ENCODE data around the gene CANT1. TPM values are rescaled to one million over a fixed set of nuclear protein-coding genes. Genes with fewer than 3 reads are reported as not detected.
A peak's percentile ranks its signal among the peaks of the same experiment; 100 is the strongest.
"Not testable (repeated sequence)": the region's sequence is repeated elsewhere in the genome, so short reads cannot be mapped to it uniquely, and the experiment has no call there.

Gene CANT1
- polyA plus RNA-seq, 4 donors = 16.8 to 90.5 (median 42.3) TPM

DNA sequence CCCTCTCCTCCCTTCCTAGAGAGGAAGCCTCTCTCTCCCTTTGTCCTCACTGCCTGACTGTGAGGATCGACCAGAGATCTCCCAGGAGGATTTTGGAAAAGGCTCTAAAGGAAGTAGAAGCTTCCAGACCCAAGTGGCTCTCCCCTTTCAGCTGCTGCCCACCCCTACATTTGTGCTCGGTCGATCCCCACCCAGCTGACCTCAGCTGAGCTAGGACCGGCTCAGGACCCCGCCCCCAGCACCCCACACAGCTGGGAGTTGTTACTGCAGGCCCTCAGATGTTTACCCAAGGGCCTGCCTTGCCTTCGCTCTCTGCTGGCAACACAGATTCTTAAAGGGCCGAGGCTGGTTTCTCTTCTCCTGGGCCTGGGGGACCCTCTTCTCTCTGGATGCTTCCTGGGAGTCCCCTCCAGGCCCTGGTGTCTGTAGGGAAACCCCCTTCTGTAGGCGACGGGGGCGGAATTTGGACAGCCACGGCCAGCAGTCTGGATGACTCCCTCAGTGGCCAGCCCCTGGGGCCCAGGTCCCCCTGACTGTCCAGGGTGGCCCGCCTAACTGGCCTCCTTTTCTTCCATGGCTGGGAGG, 57.5 kb downstream of the CANT1 start:
- peak in 1 of 2 donors; percentile 63 for DNase-seq
- 42 to 65% (median 53%) methylated on average over 11 to 12 of the region's 12 CpGs for WGBS, 3 donors
- no peak for FAIRE-seq
- H3K4me1 ChIP-seq (ENCODE audit: control insufficient read depth in 3 of 3, insufficient read depth in 2 of 3, low read depth in 1 of 3, low read length in 2 of 3) = peaks cover 0 to 25% (median 2%) of the 10 kb centered on the region in 3 donors
- H3K27ac ChIP-seq (ENCODE audit: low read depth in 1 of 3, low read length in 2 of 3) = peak overlapping the region in 2 of 3 donors; percentile 52 to 68
- H3K27me3 ChIP-seq (ENCODE audit: control insufficient read depth in 3 of 3, insufficient read depth in 3 of 3, low read length in 3 of 3) = no peaks in the 10 kb centered on the region
- no peak overlapping the region for H3K4me3 ChIP-seq (ENCODE audit: low read depth in 1 of 3, low read length in 3 of 3)
- peaks cover 0 to 16% of the 10 kb centered on the region in 2 donors for H3K9me3 ChIP-seq (ENCODE audit: control insufficient read depth in 2 of 2, insufficient read depth in 1 of 2, low read depth in 1 of 2, low read length in 1 of 2)
- H3K36me3 ChIP-seq (ENCODE audit: control insufficient read depth in 3 of 3, insufficient read depth in 2 of 3, low read depth in 1 of 3, low read length in 3 of 3) = no peaks in the 10 kb centered on the region

GRCh38 chr17:78950870-78951269, 58.7 kb downstream of the CANT1 start:
- H3K4me3 ChIP-seq (ENCODE audit: low read depth in 1 of 3, low read length in 3 of 3) = no peak overlapping the region
- peaks cover 0 to 26% (median 2%) of the 10 kb centered on the region in 3 donors for H3K4me1 ChIP-seq (ENCODE audit: control insufficient read depth in 3 of 3, insufficient read depth in 2 of 3, low read depth in 1 of 3, low read length in 2 of 3)
- H3K36me3 ChIP-seq (ENCODE audit: control insufficient read depth in 3 of 3, insufficient read depth in 2 of 3, low read depth in 1 of 3, low read length in 3 of 3) = no peaks in the 10 kb centered on the region
- H3K9me3 ChIP-seq (ENCODE audit: control insufficient read depth in 2 of 2, insufficient read depth in 1 of 2, low read depth in 1 of 2, low read length in 1 of 2) = peaks cover 0 to 16% of the 10 kb centered on the region in 2 donors
- 87 to 90% (median 88%) methylated on average over 2 of the region's 2 CpGs for WGBS, 3 donors
- FAIRE-seq (no peak), DNase-seq (no peak)
- H3K27ac ChIP-seq (ENCODE audit: low read depth in 1 of 3, low read length in 2 of 3) = no peak overlapping the region
- no peaks in the 10 kb centered on the region for H3K27me3 ChIP-seq (ENCODE audit: control insufficient read depth in 3 of 3, insufficient read depth in 3 of 3, low read length in 3 of 3)

GRCh38 chr17:78947235-78948149, 62.1 kb downstream of the CANT1 start:
- no peak overlapping the region for H3K4me3 ChIP-seq (ENCODE audit: low read depth in 1 of 3, low read length in 3 of 3)
- H3K27me3 ChIP-seq (ENCODE audit: control insufficient read depth in 3 of 3, insufficient read depth in 3 of 3, low read length in 3 of 3) = no peaks in the 10 kb centered on the region
- H3K9me3 ChIP-seq (ENCODE audit: control insufficient read depth in 2 of 2, insufficient read depth in 1 of 2, low read depth in 1 of 2, low read length in 1 of 2) = peaks cover 0 to 16% of the 10 kb centered on the region in 2 donors
- WGBS, 3 donors = 31 to 61% (median 40%) methylated on average over 18 of the region's 18 CpGs
- H3K27ac ChIP-seq (ENCODE audit: low read depth in 1 of 3, low read length in 2 of 3) = peak overlapping the region in 2 of 3 donors; percentile 53 to 60
- no peaks in the 10 kb centered on the region for H3K36me3 ChIP-seq (ENCODE audit: control insufficient read depth in 3 of 3, insufficient read depth in 2 of 3, low read depth in 1 of 3, low read length in 3 of 3)
- DNase-seq (peak; percentile 71 to 78), FAIRE-seq (no peak)
- peaks cover 0 to 23% (median 2%) of the 10 kb centered on the region in 3 donors for H3K4me1 ChIP-seq (ENCODE audit: control insufficient read depth in 3 of 3, insufficient read depth in 2 of 3, low read depth in 1 of 3, low read length in 2 of 3)

DNA sequence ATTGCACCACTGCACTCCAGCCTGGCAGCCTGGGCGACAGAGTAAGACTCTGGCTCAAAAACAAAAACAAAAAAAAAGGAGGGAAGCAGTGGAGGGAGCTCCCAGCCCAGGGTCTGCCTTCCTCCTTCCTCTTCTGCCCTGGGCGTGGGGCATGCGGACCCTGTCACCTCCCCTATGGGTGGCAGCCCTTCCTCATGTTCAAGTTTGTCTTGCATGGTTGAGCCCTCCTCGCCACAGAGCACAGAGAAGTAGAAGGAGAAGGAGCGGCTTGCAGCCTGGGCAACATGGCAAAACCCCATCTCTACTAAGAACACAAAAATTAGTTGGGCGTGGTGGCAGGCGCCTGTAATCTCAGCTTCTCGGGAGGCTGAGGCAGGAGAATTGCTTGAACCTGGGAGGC, 62.9 kb downstream of the CANT1 start:
- Histone ChIP-seq H3K4me1 (ENCODE audit: control insufficient read depth in 3 of 3, insufficient read depth in 2 of 3, low read depth in 1 of 3, low read length in 2 of 3) (peaks cover 0 to 15% (median 0%) of the 10 kb centered on the region in 3 donors), H3K9me3 (ENCODE audit: control insufficient read depth in 2 of 2, insufficient read depth in 1 of 2, low read depth in 1 of 2, low read length in 1 of 2) (peaks cover 0 to 16% of the 10 kb centered on the region in 2 donors), H3K27ac (ENCODE audit: low read depth in 1 of 3, low read length in 2 of 3) (no peak overlapping the region), H3K36me3 (ENCODE audit: control insufficient read depth in 3 of 3, insufficient read depth in 2 of 3, low read depth in 1 of 3, low read length in 3 of 3) (no peaks in the 10 kb centered on the region), H3K27me3 (ENCODE audit: control insufficient read depth in 3 of 3, insufficient read depth in 3 of 3, low read length in 3 of 3) (no peaks in the 10 kb centered on the region), H3K4me3 (ENCODE audit: low read depth in 1 of 3, low read length in 3 of 3) (no peak overlapping the region)
- FAIRE-seq (no peak), DNase-seq (no peak)
- 71 to 86% (median 82%) methylated on average over 7 to 8 of the region's 8 CpGs for WGBS, 3 donors

GRCh38 chr17:78946131-78946530, 63.4 kb downstream of the CANT1 start:
- Histone ChIP-seq H3K27me3 (ENCODE audit: control insufficient read depth in 3 of 3, insufficient read depth in 3 of 3, low read length in 3 of 3) (no peaks in the 10 kb centered on the region), H3K9me3 (ENCODE audit: control insufficient read depth in 2 of 2, insufficient read depth in 1 of 2, low read depth in 1 of 2, low read length in 1 of 2) (peaks cover 0 to 14% of the 10 kb centered on the region in 2 donors), H3K36me3 (ENCODE audit: control insufficient read depth in 3 of 3, insufficient read depth in 2 of 3, low read depth in 1 of 3, low read length in 3 of 3) (no peaks in the 10 kb centered on the region), H3K27ac (ENCODE audit: low read depth in 1 of 3, low read length in 2 of 3) (no peak overlapping the region), H3K4me3 (ENCODE audit: low read depth in 1 of 3, low read length in 3 of 3) (no peak overlapping the region), H3K4me1 (ENCODE audit: control insufficient read depth in 3 of 3, insufficient read depth in 2 of 3, low read depth in 1 of 3, low read length in 2 of 3) (peaks cover 0 to 14% (median 0%) of the 10 kb centered on the region in 3 donors)
- DNase-seq = no peak
- WGBS, 3 donors = 85 to 87% (median 85%) methylated on average over 7 of the region's 7 CpGs
- no peak for FAIRE-seq

DNA sequence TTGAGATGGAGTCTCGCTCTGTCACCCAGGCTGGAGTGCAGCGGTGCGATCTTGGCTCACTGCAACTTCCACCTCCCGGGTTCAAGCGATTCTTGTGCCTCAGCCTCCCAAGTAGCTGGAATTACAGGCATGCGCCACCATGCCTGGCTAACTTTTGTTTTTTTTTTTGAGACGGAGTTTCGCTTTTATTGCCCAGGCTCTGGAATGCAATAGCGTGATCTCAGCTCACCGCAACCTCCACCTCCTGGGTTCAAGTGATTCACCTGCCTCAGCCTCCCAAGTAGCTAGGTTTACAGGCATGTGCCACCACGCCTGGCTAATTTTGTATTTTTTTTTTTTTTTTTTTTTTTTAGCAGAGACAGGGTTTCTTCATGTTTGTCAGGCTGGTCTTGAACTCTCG, 64.1 kb downstream of the CANT1 start:
- not testable (repeated sequence) for DNase-seq; FAIRE-seq; H3K4me3 ChIP-seq (ENCODE audit: low read depth in 1 of 3, low read length in 3 of 3); H3K27ac ChIP-seq (ENCODE audit: low read depth in 1 of 3, low read length in 2 of 3); H3K9me3 ChIP-seq (ENCODE audit: control insufficient read depth in 2 of 2, insufficient read depth in 1 of 2, low read depth in 1 of 2, low read length in 1 of 2); H3K36me3 ChIP-seq (ENCODE audit: control insufficient read depth in 3 of 3, insufficient read depth in 2 of 3, low read depth in 1 of 3, low read length in 3 of 3); H3K27me3 ChIP-seq (ENCODE audit: control insufficient read depth in 3 of 3, insufficient read depth in 3 of 3, low read length in 3 of 3)
- H3K4me1 ChIP-seq (ENCODE audit: control insufficient read depth in 3 of 3, insufficient read depth in 2 of 3, low read depth in 1 of 3, low read length in 2 of 3) = peaks cover 0 to 14% (median 0%) of the 10 kb centered on the region in 3 donors
- 88 to 92% (median 90%) methylated on average over 12 of the region's 12 CpGs for WGBS, 3 donors

- WGBS, 3 donors = 79 to 80% (median 80%) methylated on average over 10 of the region's 10 CpGs
- FAIRE-seq (no peak), DNase-seq (no peak)
- Histone ChIP-seq H3K36me3 (ENCODE audit: control insufficient read depth in 3 of 3, insufficient read depth in 2 of 3, low read depth in 1 of 3, low read length in 3 of 3) (no peaks in the 10 kb centered on the region), H3K4me1 (ENCODE audit: control insufficient read depth in 3 of 3, insufficient read depth in 2 of 3, low read depth in 1 of 3, low read length in 2 of 3) (peaks cover 0 to 14% (median 0%) of the 10 kb centered on the region in 3 donors), H3K9me3 (ENCODE audit: control insufficient read depth in 2 of 2, insufficient read depth in 1 of 2, low read depth in 1 of 2, low read length in 1 of 2) (peaks cover 0 to 2% of the 10 kb centered on the region in 2 donors), H3K27me3 (ENCODE audit: control insufficient read depth in 3 of 3, insufficient read depth in 3 of 3, low read length in 3 of 3) (no peaks in the 10 kb centered on the region), H3K27ac (ENCODE audit: low read depth in 1 of 3, low read length in 2 of 3) (no peak overlapping the region), H3K4me3 (ENCODE audit: low read depth in 1 of 3, low read length in 3 of 3) (no peak overlapping the region)
These were observed 64.6 kb downstream of the CANT1 start for GRCh38 chr17:78944956-78945355.

DNA sequence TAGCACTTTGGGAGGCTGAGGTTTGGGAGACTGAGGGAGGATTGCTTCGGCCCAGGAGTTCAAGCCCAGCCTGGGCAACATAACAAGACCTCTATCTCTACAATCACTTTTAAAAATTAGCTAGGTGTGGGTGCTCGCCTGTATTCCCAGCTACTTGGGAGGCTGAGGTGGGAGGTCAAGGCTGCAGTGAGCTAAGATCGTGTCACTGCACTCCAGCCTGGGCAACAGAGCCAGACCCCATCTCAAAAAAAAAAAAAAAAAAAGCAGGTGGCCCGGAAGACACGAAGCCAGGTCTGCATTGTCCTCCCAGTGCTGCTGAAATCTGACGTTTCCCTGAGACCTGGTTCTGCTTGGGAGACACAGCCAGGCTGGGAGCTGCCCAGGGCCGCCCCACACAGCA, 65.5 kb downstream of the CANT1 start:
- Histone ChIP-seq H3K27ac (ENCODE audit: low read depth in 1 of 3, low read length in 2 of 3) (no peak overlapping the region), H3K9me3 (ENCODE audit: control insufficient read depth in 2 of 2, insufficient read depth in 1 of 2, low read depth in 1 of 2, low read length in 1 of 2) (no peaks in the 10 kb centered on the region), H3K4me1 (ENCODE audit: control insufficient read depth in 3 of 3, insufficient read depth in 2 of 3, low read depth in 1 of 3, low read length in 2 of 3) (peaks cover 0 to 14% (median 0%) of the 10 kb centered on the region in 3 donors), H3K36me3 (ENCODE audit: control insufficient read depth in 3 of 3, insufficient read depth in 2 of 3, low read depth in 1 of 3, low read length in 3 of 3) (no peaks in the 10 kb centered on the region), H3K4me3 (ENCODE audit: low read depth in 1 of 3, low read length in 3 of 3) (no peak overlapping the region), H3K27me3 (ENCODE audit: control insufficient read depth in 3 of 3, insufficient read depth in 3 of 3, low read length in 3 of 3) (no peaks in the 10 kb centered on the region)
- DNase-seq (no peak), FAIRE-seq (no peak)
- 86 to 89% (median 88%) methylated on average over 7 of the region's 7 CpGs for WGBS, 3 donors
